ENCODE results near the gene SAT1. TPM values are rescaled to one million over a fixed set of nuclear protein-coding genes. Genes with fewer than 3 reads are reported as not detected.

SAT1 gene
- total and polyA plus RNA-seq, 2 donors (not counting 1 experiment from before 2014, with no cell fraction given) = 118 to 148 TPM

- H2AFZ ChIP-seq (ENCODE audit: low read length) = peak overlapping the region; percentile 49
- H3K4me3 ChIP-seq (replicated peaks in 1 of 4; ENCODE audit: control extremely low read depth in 1 of 4, insufficient read depth in 1 of 4, low read depth in 3 of 4, low read length in 4 of 4) = peak overlapping the region in 2 of 4 experiments; percentile 21 to 36
- H3K4me2 ChIP-seq (ENCODE audit: extremely low read depth, insufficient read depth, low read length) = peak overlapping the region; percentile 71
- TF ChIP-seq CTCF (conservative IDR thresholded peaks at IDR 0.05 in 1 of 2, IDR thresholded peaks at IDR 0.05 in 1 of 2; ENCODE audit: low read depth in 1 of 2, low read length in 2 of 2) (no peak), EZH2 (IDR thresholded peaks at IDR 0.05; ENCODE audit: low read length, missing control alignments) (no peak)
- H3K27me3 ChIP-seq (ENCODE audit: control insufficient read depth, insufficient read depth, low read length) = no peaks in the 10 kb centered on the region
- peak overlapping the region; percentile 30 for H3K9ac ChIP-seq (ENCODE audit: insufficient read depth, low read length)
- H3K36me3 ChIP-seq (ENCODE audit: control insufficient read depth, insufficient read depth, low read length) = no peaks in the 10 kb centered on the region
- no peaks in the 10 kb centered on the region for H3K9me3 ChIP-seq (ENCODE audit: control insufficient read depth, insufficient read depth, low read depth, low read length)
- H3K4me1 ChIP-seq (ENCODE audit: control insufficient read depth, extremely low read depth, insufficient read depth, low read length) = no peaks in the 10 kb centered on the region
- H4K20me1 ChIP-seq (ENCODE audit: control insufficient read depth, extremely low read depth, insufficient read depth, low read length) = no peaks in the 10 kb centered on the region
- no peaks in the 10 kb centered on the region for H3K79me2 ChIP-seq (ENCODE audit: control insufficient read depth, insufficient read depth, low read length)
- no peak for DNase-seq (ENCODE audit: low read depth in 2 of 2)
- peak overlapping the region; percentile 69 for H3K27ac ChIP-seq (ENCODE audit: insufficient read depth, low read length)
These were observed 518 bp upstream of the SAT1 start for GRCh38 chrX:23782455-23782854.

GRCh38 chrX:23783589-23784469 is 856 bp downstream of the SAT1 start:
- no peaks in the 10 kb centered on the region for H4K20me1 ChIP-seq (ENCODE audit: control insufficient read depth, extremely low read depth, insufficient read depth, low read length)
- peak overlapping the region; percentile 54 for H3K4me2 ChIP-seq (ENCODE audit: extremely low read depth, insufficient read depth, low read length)
- TF ChIP-seq CTCF (conservative IDR thresholded peaks at IDR 0.05 in 1 of 2, IDR thresholded peaks at IDR 0.05 in 1 of 2; ENCODE audit: low read depth in 1 of 2, low read length in 2 of 2) (no peak), EZH2 (IDR thresholded peaks at IDR 0.05; ENCODE audit: low read length, missing control alignments) (no peak)
- H3K27me3 ChIP-seq (ENCODE audit: control insufficient read depth, insufficient read depth, low read length) = no peaks in the 10 kb centered on the region
- no peaks in the 10 kb centered on the region for H3K4me1 ChIP-seq (ENCODE audit: control insufficient read depth, extremely low read depth, insufficient read depth, low read length)
- no peaks in the 10 kb centered on the region for H3K9me3 ChIP-seq (ENCODE audit: control insufficient read depth, insufficient read depth, low read depth, low read length)
- H3K36me3 ChIP-seq (ENCODE audit: control insufficient read depth, insufficient read depth, low read length) = no peaks in the 10 kb centered on the region
- peak overlapping the region; percentile 28 to 87 (median 63) for H3K4me3 ChIP-seq (replicated peaks in 1 of 4; ENCODE audit: control extremely low read depth in 1 of 4, insufficient read depth in 1 of 4, low read depth in 3 of 4, low read length in 4 of 4)
- no peak overlapping the region for H2AFZ ChIP-seq (ENCODE audit: low read length)
- no peaks in the 10 kb centered on the region for H3K79me2 ChIP-seq (ENCODE audit: control insufficient read depth, insufficient read depth, low read length)
- peak overlapping the region; percentile 48 for H3K9ac ChIP-seq (ENCODE audit: insufficient read depth, low read length)
- peak overlapping the region; percentile 92 for H3K27ac ChIP-seq (ENCODE audit: insufficient read depth, low read length)
- peak; percentile 13 to 28 for DNase-seq (ENCODE audit: low read depth in 2 of 2)

GRCh38 chrX:23784470-23785331 is 1.7 kb downstream of the SAT1 start:
- H3K27me3 ChIP-seq (ENCODE audit: control insufficient read depth, insufficient read depth, low read length) = no peaks in the 10 kb centered on the region

More at GRCh38 chrX:23784470-23785331, 1.7 kb downstream of the SAT1 start:
- TF ChIP-seq CTCF (conservative IDR thresholded peaks at IDR 0.05 in 1 of 2, IDR thresholded peaks at IDR 0.05 in 1 of 2; ENCODE audit: low read depth in 1 of 2, low read length in 2 of 2) (no peak), EZH2 (IDR thresholded peaks at IDR 0.05; ENCODE audit: low read length, missing control alignments) (no peak)
- H4K20me1 ChIP-seq (ENCODE audit: control insufficient read depth, extremely low read depth, insufficient read depth, low read length) = no peaks in the 10 kb centered on the region
- peak overlapping the region; percentile 92 for H3K27ac ChIP-seq (ENCODE audit: insufficient read depth, low read length)
- H3K79me2 ChIP-seq (ENCODE audit: control insufficient read depth, insufficient read depth, low read length) = no peaks in the 10 kb centered on the region
- peak overlapping the region; percentile 28 to 87 (median 63) for H3K4me3 ChIP-seq (replicated peaks in 1 of 4; ENCODE audit: control extremely low read depth in 1 of 4, insufficient read depth in 1 of 4, low read depth in 3 of 4, low read length in 4 of 4)
- peak; percentile 83 to 94 for DNase-seq (ENCODE audit: low read depth in 2 of 2)
- no peaks in the 10 kb centered on the region for H3K4me1 ChIP-seq (ENCODE audit: control insufficient read depth, extremely low read depth, insufficient read depth, low read length)
- peak overlapping the region; percentile 65 for H3K4me2 ChIP-seq (ENCODE audit: extremely low read depth, insufficient read depth, low read length)
- H3K9ac ChIP-seq (ENCODE audit: insufficient read depth, low read length) = no peak overlapping the region
- H3K9me3 ChIP-seq (ENCODE audit: control insufficient read depth, insufficient read depth, low read depth, low read length) = no peaks in the 10 kb centered on the region
- H2AFZ ChIP-seq (ENCODE audit: low read length) = no peak overlapping the region
- no peaks in the 10 kb centered on the region for H3K36me3 ChIP-seq (ENCODE audit: control insufficient read depth, insufficient read depth, low read length)

Measured in fibroblast of lung (primary cell).